Measurements from ENCODE around the gene RASSF10.
"Not testable (repeated sequence)": the region's sequence is repeated elsewhere in the genome, so short reads cannot be mapped to it uniquely, and the experiment has no call there.

DNA sequence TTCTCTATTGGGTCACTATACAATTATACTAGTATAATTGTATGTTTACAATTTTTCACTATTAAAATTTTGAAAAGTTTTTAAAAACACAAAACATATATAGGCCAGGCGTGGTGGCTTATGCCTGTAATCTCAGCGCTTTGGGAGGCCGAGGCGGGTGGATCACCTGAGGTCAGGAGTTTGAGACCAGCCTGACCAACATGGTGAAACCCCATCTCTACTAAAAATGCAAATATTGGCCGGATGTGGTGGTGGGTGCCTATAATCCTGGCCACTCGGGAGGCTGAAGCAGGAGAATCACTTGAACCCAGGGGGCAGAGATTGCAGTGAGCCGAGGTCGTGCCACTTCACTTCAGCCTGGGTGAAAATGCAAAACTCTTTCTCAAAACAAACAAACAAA lies 36.0 kb downstream of the RASSF10 start:
- TF ChIP-seq, protein P1, sequence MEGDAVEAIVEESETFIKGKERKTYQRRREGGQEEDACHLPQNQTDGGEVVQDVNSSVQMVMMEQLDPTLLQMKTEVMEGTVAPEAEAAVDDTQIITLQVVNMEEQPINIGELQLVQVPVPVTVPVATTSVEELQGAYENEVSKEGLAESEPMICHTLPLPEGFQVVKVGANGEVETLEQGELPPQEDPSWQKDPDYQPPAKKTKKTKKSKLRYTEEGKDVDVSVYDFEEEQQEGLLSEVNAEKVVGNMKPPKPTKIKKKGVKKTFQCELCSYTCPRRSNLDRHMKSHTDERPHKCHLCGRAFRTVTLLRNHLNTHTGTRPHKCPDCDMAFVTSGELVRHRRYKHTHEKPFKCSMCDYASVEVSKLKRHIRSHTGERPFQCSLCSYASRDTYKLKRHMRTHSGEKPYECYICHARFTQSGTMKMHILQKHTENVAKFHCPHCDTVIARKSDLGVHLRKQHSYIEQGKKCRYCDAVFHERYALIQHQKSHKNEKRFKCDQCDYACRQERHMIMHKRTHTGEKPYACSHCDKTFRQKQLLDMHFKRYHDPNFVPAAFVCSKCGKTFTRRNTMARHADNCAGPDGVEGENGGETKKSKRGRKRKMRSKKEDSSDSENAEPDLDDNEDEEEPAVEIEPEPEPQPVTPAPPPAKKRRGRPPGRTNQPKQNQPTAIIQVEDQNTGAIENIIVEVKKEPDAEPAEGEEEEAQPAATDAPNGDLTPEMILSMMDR (IDR thresholded peaks at IDR 0.05) = not testable (repeated sequence)
- not testable (repeated sequence) for TF ChIP-seq EZH2 (IDR thresholded peaks at IDR 0.05; ENCODE audit: borderline replicate concordance, insufficient read depth, low read depth, low read length, poor library complexity, severe bottlenecking)

Measured in B cell (primary cell).